HuH-7.5 (cell line): ENCODE data around the gene ARSB.
"Not testable (repeated sequence)": the region's sequence is repeated elsewhere in the genome, so short reads cannot be mapped to it uniquely, and the experiment has no call there.

ENCODE experiments used
- DNase-seq: peaks from one replicate; pipeline ENCODE4 v3.0.0; 2011; ENCODE audit warnings: low spot score

The ARSB gene

DNA sequence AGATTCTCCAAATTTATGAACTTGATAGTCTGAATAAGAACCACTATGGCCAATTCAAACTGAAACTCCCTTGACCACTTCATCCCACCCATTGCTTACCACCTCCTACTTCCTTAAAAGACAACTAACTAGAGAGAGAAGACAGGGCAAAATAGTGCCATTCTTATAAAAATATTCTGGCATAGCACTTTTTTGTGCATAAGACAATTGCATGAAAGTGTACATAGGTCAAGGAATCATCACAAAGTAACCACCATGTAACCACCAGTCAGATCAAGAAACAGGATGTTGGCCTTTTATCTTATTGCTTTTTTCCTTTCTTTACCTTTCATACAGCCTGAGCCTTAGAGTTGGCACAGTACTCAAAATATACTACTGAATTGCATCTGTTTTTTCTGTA is 8.1 kb upstream of the ARSB start:
- DNase-seq: no peak

GRCh38 chr5:78992146-78992545 is 7.0 kb upstream of the ARSB start:
- no peak for DNase-seq

DNA sequence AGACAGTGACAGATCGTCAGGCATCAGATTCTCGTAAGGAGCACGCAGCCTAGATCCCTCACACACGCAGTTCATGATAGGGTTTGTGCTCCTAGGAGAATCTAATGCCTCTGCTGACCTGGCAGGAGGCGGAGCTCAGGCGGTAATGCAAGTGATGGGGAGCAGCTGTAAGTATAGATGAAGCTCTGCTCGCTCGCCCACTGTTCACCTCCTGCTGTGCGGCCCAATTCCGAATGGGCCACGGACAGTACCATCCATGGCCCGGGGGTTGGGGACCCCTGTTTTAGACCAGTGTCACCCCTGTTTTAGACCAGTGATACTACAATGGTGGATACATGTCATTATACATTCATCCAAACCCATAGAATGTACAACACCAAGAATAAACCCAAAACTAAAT is 4.0 kb upstream of the ARSB start:
- no peak for DNase-seq

DNA sequence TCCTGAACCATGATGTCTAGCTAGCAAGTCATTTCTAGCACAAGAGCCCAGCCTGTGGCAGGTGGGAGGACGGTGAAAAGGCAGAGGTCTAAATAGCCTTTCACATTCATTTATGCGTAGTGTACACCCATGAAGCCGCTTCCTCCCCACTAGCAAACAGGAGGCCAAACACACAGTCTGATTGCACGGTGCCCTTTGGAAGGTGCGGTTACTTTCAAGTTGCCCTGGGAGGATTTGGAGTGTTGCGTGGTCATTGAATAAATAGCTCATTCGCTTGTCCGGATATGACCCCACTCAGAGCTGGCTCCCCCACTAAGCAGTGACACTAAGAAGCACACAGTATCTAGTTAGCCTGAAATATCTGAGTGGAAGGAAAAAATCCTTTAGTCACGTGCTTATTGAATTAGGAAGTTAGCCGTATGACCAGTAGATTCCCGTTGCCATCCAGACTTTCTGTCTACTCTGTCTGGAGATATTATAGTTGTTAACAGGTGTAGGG is 664 bp upstream of the ARSB start:
- peak; percentile 81 for DNase-seq

DNA sequence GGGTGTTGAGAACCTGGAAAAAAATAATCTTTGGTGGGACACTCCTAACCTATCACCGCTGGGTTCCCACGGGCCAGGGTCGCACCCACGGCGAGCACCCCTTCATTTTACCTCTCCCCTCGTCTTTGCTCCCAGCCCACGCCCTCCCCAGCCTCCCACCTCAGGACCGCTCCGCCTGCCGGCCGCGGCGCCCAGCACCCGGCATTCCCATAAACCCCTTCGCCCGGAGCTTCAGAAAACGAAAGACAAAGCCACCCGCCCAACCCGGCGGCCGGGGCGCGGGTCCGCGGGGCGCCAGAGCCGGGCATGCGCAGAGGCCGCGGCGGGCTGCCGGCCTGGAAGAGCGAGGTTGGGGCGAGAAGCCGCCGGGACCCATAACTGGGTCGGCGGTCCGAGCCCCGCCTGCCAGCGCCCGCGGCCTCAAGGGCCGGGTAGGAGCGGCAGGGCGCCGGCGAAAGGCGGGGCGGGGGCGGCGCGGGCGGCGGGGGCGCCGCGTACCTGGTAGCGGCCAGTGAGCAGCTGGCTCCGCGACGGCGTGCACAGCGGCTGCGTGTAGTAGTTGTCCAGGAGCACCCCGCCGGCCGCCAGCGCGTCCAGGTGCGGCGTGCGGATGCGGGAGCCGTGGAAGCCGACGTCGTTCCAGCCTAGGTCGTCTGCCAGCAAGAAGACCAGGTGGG is 533 bp downstream of the ARSB start:
- peak; percentile 74 for DNase-seq

- DNase-seq: no peak
These were observed 1.3 kb downstream of the ARSB start for GRCh38 chr5:78983601-78984438.

GRCh38 chr5:78983194-78983593 is 1.9 kb downstream of the ARSB start:
- not testable (repeated sequence) for DNase-seq

DNA sequence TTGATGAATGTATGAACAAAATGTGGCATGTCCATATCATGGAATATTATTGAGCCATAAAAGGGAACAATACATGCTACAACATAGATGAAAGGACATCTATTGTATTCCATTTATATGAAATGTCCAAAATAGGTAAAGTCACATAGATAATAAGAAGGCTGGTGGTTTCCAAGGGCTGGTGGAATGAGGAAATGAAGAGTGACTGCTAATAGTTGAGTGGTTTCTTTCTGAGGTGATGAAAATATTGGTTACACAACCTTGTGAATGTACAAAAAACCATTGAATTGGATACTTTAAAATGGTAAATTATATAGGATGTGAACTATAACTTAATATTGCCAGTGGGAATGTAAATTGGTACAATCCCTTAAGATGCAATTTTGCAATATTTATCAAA is 5.2 kb downstream of the ARSB start:
- no peak for DNase-seq

GRCh38 chr5:78979117-78979742 is 5.9 kb downstream of the ARSB start:
- no peak for DNase-seq

GRCh38 chr5:78975035-78975434 is 10.1 kb downstream of the ARSB start:
- DNase-seq: no peak

DNA sequence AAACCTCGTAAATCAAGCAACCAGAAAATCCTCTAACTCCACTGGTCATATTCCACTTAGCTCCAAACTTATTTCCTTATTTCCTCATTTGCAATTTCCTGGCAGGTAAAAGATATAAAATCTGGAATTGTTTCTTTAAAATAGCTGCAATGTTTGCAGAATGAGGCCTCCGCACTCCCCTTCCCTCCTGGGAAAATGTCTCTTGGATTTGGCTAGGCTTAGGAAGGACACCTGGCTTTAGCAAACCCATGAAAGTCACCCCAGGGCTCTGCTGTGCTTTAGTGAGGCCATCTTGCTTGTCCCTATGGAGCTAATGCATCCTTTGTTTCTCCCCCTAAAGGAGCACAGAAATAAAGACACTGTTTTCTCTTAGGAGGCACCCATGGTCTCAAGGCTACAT is 10.5 kb downstream of the ARSB start:
- no peak for DNase-seq

- DNase-seq: no peak
These were observed 11.1 kb downstream of the ARSB start for GRCh38 chr5:78974011-78974410.

DNA sequence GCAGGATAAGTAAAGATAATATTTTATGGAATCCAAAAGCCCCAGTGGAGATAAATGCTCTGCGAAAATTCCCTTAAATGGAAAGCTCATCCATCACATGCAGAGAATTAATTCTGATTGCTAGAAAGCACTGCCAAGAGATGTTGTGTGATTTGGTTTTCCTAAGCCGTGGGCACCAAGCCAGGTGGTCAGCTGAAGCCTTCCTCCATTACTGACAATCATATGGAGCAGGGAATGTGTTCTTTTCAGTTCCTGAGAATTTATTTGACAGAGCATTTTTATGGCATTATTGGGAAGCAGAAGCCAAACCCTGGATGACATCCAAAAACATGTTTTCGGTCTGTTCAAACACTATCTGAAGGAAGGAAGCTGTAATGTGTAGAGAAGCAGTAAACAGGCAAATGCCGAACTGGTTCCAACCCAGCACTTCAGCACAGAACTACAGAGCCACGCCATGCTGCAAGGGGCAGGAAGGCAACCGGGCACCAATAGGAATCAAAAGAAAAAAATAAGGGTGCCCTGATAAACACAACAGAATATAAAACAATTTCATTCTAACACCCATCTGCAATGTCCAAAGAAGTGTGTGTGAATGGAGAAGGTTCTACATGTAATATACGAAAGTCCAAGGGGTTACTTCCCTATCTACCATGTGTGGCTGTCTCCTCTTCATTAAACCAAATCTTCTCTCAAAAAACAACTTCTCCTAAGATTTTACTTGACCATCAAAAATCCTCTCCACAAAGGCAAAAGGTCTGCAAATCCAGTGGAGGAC is 12.3 kb downstream of the ARSB start:
- DNase-seq: no peak

GRCh38 chr5:78971998-78972397 is 13.1 kb downstream of the ARSB start:
- no peak for DNase-seq

DNA sequence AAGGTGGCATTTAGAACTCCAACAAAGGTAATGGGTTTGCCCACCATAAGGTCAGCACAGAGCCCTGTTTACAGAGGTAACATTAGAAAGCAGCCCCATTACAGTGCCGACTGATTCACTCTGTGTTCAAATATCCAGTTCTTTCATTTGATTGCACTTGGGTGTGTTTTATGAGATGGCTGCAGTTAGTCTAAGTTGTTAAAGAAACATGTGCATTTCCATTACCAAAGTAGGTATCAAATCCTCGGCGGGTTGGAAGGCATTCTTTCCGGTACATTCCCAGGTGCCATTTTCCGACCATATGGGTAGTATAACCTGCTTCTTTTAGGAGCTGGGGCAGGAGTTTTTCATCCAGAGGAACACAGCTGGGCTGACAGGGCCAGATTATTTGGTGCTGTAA is 16.3 kb downstream of the ARSB start:
- no peak for DNase-seq

GRCh38 chr5:78964889-78965288 is 20.2 kb downstream of the ARSB start:
- DNase-seq: no peak

DNA sequence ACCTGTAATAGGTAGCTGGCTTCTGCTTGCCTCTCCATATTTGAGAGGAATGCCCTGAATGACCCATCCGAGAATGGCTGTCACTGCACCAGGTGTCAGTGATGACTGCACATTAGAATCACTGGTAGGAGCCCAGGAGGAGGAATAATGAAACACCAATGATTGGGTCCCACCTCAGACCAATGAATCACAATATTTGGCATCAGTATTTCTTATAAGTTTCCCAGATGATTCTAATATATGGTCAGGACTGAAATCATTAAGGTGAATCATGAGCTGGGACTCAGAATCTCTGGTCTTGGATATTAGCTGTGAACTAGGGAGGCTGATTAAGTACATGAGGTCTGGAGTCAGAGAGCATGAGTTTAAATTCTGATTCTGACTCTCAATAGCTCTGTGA is 23.4 kb downstream of the ARSB start:
- no peak for DNase-seq

GRCh38 chr5:78959767-78960166 is 25.3 kb downstream of the ARSB start:
- no peak for DNase-seq

DNA sequence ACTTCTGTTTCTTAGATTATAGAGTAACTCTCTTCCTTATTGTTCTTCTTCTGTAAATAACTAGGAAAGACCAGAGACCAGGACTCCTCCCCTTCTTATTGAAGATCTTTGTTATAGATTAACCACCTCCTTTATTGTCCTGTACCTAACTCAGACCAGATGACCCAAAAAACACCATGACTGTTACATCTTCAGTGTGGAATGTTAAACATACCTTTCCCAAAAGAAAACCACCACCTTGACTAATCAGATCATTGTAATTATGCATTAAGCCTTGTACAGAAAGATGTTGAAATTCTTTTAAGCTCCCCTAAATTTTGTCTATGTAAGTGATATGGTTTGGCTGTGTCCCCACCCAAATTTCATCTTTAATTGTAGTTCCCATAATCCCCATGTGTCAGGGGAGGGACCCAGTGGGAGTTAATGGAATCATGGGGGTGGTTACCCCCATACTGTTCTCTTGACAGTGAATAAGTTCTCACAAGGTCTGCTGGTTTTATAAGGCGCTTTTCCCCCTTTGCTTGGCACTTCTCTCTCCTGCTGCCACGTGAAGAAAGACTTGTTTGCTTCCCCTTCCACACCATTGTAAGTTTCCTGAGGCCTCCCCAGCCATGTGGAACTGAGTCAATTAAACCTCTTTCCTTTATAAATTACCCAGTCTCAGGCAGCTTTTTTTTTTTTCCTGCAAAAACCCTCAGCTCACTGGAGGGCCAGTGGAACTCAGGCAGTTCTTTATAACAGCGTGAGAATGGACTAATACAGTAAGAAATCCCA is 26.3 kb downstream of the ARSB start:
- DNase-seq: no peak

- DNase-seq: no peak
These were observed 28.2 kb downstream of the ARSB start for GRCh38 chr5:78956901-78957300.

- no peak for DNase-seq
These were observed 31.9 kb downstream of the ARSB start for GRCh38 chr5:78953092-78953800.
